Measurements from ENCODE around the gene JAZF1.
A peak's percentile ranks its signal among the peaks of the same experiment; 100 is the strongest.

DNA sequence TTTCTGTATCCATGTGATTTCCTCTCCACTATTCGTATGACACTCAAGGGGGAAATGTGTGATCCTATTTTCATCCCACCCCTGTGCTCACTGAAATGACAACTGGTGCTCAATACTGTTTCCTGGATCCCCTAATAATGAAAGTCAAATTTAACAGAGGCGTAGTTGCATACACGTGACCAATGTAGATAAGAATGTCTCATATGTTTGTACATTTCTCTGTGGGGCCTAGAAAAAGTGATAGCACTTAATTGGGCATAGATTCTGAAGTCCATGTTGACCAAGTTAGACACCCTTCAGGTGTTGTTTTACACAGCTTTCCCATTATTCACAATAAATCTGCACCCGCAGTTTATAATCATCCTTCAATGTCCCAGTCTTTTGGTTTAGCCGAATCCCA, 59.1 kb downstream of the JAZF1 start:
- TF ChIP-seq, protein P1, sequence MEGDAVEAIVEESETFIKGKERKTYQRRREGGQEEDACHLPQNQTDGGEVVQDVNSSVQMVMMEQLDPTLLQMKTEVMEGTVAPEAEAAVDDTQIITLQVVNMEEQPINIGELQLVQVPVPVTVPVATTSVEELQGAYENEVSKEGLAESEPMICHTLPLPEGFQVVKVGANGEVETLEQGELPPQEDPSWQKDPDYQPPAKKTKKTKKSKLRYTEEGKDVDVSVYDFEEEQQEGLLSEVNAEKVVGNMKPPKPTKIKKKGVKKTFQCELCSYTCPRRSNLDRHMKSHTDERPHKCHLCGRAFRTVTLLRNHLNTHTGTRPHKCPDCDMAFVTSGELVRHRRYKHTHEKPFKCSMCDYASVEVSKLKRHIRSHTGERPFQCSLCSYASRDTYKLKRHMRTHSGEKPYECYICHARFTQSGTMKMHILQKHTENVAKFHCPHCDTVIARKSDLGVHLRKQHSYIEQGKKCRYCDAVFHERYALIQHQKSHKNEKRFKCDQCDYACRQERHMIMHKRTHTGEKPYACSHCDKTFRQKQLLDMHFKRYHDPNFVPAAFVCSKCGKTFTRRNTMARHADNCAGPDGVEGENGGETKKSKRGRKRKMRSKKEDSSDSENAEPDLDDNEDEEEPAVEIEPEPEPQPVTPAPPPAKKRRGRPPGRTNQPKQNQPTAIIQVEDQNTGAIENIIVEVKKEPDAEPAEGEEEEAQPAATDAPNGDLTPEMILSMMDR (IDR thresholded peaks at IDR 0.05): no peak
- TF ChIP-seq POLR2AphosphoS5 (IDR thresholded peaks at IDR 0.05): peak in 1 of 3 donors; percentile 4
- TF ChIP-seq POLR2A (IDR thresholded peaks at IDR 0.05): no peak
- no peak for TF ChIP-seq EP300 (IDR thresholded peaks at IDR 0.05)
